Measurements from ENCODE around the gene PEX7.
A peak's percentile ranks its signal among the peaks of the same experiment; 100 is the strongest.
"Not testable (repeated sequence)": the region's sequence is repeated elsewhere in the genome, so short reads cannot be mapped to it uniquely, and the experiment has no call there.

Gene PEX7

GRCh38 chr6:136822376-136823127, at the start of gene PEX7:
TSS of gene PEX7 (plus strand) at chr6:136822592. CDS start at chr6:136822666, 74 bp downstream.
- peak; percentile 96 for DNase-seq (ENCODE audit: low spot score)

DNA sequence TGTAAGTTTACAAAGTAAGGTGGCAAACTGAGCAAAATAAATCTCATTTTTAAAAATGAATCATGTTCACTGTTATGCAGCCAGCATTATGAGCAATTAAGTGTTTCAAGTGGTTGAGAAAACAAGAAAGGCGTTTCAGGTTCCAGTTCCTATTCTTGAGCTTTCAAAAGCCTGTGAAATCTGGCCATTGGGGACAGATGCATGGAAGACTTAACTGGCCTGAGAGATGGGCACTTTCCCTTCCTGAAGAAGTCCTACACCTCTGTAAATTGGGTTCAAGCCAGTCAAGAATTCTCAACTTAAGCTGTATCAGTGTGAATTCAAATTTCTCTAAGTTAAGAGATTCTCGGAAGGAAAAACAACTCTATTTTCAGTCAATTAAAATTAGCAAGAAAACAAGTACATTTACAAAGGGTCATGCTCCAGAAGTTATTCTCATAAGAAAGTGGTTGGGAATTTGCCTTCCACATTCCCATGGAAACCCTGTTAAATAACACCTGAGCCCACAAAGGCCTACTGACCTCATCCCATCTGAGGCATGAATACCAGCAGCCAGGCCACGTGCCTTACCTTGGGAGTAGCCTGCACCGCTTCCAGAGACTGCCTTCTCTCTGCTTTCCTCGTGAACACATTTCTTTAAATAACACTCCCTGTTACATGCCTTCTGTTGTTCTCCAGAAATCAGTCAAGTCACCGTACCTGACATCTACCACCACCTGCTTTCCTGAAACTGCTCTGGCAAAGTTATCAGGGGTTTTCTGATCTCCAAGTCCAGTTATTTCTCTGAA, 49.5 kb upstream of the PEX7 start:
- DNase-seq (ENCODE audit: low spot score) = no peak

GRCh38 chr6:136773473-136773796, 49.0 kb upstream of the PEX7 start:
- no peak for DNase-seq (ENCODE audit: low spot score)

GRCh38 chr6:136774228-136775041, 48.0 kb upstream of the PEX7 start:
- DNase-seq (ENCODE audit: low spot score) = no peak

GRCh38 chr6:136775081-136775480, 47.3 kb upstream of the PEX7 start:
- DNase-seq (ENCODE audit: low spot score) = no peak

DNA sequence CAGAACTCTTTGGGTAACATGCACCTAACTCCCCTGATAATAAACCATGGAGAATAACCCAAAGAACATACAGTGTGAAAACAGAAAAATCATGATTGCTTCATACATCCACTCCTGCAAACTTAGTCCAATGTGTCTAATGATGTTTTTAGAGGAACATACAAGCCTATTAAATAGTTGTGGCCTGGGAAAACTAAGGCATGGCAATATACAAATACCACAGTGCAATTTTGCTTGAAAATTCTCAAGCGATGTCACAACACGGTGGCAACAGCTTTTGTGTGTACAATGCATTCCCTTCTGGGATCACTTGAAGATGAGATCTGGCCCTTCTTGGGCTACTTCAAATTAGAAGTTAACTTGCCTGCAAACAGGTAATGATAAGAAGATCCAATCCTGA, 46.8 kb upstream of the PEX7 start:
- DNase-seq (ENCODE audit: low spot score) = no peak

- no peak for DNase-seq (ENCODE audit: low spot score)
Observed at GRCh38 chr6:136777651-136778050, 44.7 kb upstream of the PEX7 start.

GRCh38 chr6:136779682-136780081, 42.7 kb upstream of the PEX7 start:
- DNase-seq (ENCODE audit: low spot score) = no peak

- DNase-seq (ENCODE audit: low spot score) = no peak
Observed at GRCh38 chr6:136780972-136781371, 41.4 kb upstream of the PEX7 start.

DNA sequence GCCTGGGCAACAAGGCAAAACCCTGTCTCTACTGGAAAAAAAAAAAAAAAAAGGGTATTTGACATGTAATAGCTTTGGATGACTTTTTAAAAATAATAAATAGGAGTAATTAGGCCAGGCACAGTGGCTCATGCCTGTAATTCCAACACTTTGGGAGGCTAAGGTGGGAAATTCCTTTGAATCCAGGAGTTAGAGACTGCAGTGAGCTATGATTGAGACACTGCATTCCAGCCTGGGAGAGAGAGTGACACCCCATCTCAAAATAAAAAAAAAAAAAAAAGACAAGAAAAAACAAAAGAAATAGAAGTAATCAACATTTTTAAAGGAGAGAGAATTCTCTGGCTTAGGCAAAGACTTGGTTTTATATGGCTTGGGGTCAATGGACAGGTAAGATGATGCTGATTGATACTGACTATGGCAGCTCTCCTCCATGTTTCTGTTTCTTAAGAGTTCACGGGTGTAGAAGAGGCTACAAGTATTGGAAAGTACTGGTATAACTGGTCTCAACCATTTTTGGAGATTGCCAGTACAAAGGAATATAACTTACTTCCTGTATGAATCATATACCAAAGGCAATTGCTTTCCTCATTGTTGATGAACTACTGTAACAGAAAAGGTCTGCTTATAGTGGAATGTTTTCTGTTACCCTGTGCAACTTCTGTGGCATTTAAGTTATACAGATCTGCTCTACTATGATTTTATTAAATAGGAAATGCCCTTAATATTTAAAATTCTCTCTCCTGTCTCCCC, 40.2 kb upstream of the PEX7 start:
- no peak for DNase-seq (ENCODE audit: low spot score)

DNA sequence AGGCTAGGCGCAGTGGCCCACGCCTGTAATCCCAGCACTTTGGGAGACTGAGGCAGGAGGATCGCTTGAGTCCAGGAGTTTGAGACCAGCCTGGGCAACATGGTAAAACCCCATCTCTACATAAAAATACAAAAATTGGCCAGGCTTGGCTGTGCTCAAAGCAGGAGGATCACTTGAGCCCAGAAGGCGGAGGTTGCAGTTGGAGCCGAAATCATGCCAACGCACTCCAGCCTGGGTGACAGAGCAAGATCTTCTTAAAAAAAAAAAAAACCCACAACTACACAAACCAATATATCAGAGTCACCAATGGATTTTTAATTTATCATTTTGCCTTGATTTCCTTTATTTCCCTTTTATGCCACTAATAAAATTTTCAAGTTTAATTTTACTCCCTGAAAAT, 39.4 kb upstream of the PEX7 start:
- DNase-seq (ENCODE audit: low spot score) = no peak

GRCh38 chr6:136783495-136784270, 38.7 kb upstream of the PEX7 start:
- DNase-seq (ENCODE audit: low spot score) = no peak

DNA sequence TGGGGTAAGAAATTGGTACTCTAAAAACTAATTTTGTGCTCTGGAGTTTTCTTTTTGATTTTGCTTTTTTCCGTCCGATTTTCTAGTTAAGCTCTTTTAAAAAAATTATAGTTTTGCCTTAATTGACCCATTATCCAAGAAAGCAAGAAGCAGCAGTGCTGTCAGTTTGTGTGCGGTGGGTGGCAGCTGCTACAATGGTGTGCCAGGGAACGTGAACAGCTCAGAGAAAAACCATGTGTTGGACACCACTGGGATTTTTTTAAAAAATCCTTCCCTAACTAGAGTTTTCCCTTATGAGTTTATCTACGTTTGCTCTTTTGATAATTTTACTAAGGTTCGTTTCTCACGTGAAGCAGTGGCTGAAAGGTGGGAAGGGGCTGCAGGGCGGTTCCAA, 38.1 kb upstream of the PEX7 start:
- DNase-seq (ENCODE audit: low spot score) = no peak

DNA sequence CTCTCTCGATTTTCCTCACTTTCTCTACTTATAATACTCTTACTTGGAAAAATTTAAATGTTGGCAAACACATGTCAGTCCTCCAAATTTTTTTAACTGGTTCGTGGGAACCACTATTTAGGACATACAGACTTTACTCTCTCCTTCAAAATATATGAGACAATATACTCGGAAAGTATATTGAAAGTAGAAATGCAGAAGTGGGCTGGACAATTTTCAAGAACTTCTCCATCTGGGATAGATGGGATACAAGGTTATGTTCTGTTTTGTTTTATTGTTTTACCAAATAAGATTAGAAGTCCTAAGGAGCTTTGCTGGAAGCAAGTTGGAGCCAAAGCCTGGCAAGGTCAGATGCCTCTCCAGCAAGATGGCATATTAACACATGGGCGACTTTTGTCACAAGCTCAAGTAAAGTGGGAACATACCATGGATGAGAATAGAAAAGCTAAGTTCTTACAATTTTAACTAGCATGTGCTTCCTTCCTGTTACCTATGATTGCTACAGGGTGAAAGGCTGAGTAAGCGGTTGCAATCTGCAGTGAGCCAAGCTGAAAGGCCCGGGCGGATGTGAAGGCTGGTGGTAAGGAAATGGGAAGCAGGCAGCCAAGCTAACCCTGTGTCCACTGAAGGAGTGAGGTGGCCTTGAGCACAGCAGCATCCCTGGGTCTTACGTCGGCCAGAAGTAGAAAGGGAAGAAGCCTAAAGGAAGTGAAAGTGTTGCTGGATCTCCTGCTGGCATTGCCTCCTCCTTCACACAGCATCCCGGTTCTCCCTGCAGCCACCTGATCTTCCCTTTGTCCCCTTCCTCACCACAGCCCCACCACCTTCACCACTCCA, 37.3 kb upstream of the PEX7 start:
- DNase-seq (ENCODE audit: low spot score) = no peak

DNA sequence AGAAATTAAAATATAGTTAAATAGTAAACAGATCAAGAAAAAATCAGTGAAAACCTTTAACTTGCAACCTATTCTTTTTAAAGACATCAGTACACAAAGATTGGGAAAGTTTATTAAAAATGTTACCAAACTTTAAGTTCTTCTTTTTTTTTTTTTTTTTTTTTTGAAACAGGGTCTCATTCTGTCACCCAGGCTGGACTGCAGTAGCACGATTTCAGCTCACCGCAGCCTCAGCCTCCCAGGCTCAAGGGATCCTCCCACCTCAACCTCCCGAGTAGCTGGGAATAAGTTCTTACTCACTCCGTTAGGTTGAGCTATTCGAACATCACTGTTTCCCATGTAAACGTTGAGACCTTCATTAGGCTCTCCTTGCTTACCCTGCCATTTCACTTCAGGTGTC, 35.7 kb upstream of the PEX7 start:
- DNase-seq (ENCODE audit: low spot score) = no peak

DNA sequence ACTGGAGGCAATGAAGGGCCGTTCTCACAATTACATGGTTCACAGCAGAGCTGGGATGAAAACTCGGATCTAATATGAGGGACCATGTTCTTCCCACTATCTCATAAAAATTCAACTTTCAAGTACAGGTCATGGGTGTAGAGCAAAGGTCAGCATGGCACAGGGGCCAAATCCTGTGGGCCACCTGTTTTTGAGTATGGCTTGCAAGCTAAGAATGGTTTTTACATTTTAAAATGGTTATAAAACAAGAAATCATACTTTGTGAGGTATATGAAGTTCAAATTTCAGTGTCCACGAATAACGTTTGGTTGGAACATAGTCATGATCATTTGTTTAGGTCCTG, 34.7 kb upstream of the PEX7 start:
- DNase-seq (ENCODE audit: low spot score) = no peak

GRCh38 chr6:136788069-136788902, 34.1 kb upstream of the PEX7 start:
- DNase-seq (ENCODE audit: low spot score) = no peak

DNA sequence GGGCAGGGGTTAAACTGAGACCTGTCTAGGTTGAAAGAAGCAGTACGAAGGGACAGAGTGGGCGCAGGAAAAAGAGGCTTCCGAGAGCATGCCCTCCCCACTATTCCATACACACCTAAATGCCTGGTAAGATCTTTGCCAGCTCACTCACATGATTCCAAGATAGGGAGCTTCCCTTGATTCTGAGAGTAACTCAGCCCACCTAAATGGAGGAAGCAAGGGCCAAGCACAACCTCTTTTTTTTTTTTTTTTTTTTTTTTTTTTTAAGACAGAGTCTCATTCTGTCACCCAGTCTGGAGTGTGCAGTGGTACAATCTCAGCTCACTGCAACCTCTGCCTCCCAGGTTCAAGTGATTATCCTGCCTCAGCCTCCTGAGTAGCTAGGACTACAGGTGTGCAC, 33.0 kb upstream of the PEX7 start:
- DNase-seq (ENCODE audit: low spot score) = not testable (repeated sequence)
